HepG2 (cell line): ENCODE measurements around the gene F7. TPM values are rescaled to one million over a fixed set of nuclear protein-coding genes. Genes with fewer than 3 reads are reported as not detected.

ENCODE experiments used
- CENPT ChIP-seq: sonication (generic); formaldehyde crosslinking; IDR thresholded peaks from 2 replicates; pipeline ENCODE4 v1.8.0; 2022; ENCODE audit warnings: low read depth, mild to moderate bottlenecking, moderate library complexity, missing genetic modification reagents
- ESRRA ChIP-seq: sonication (generic); formaldehyde crosslinking; IDR thresholded peaks from 2 replicates; pipeline ENCODE4 v1.5.1; 2020; ENCODE audit warnings: mild to moderate bottlenecking, low read depth, missing genetic modification reagents
- GATAD1 ChIP-seq: IDR thresholded peaks from 2 replicates; pipeline ENCODE4 v1.6.1; 2016; ENCODE audit warnings: missing genetic modification reagents, missing compliant biosample characterization
- KDM1A ChIP-seq: IDR thresholded peaks from 2 replicates; pipeline ENCODE4 v1.6.1; 2016; ENCODE audit warnings: missing compliant biosample characterization
- MAFG ChIP-seq: sonication (generic); formaldehyde crosslinking; IDR thresholded peaks from 2 replicates; pipeline ENCODE4 v1.5.1; 2020; ENCODE audit warnings: mild to moderate bottlenecking, missing genetic modification reagents
- MED1 ChIP-seq: sonication (generic); formaldehyde crosslinking; IDR thresholded peaks from 2 replicates; pipeline ENCODE4 v1.4.0; 2020; ENCODE audit warnings: missing genetic modification reagents
- MTA1 ChIP-seq: sonication (generic); formaldehyde crosslinking; IDR thresholded peaks from 2 replicates; pipeline ENCODE4 v1.4.0; 2020; ENCODE audit warnings: missing genetic modification reagents, mild to moderate bottlenecking, borderline replicate concordance
- NFYB ChIP-seq: sonication (generic); formaldehyde crosslinking; IDR thresholded peaks from 2 replicates; pipeline ENCODE4 v1.4.0; 2020; ENCODE audit warnings: missing genetic modification reagents
- RXRA ChIP-seq: sonication (generic); formaldehyde crosslinking; IDR thresholded peaks from 2 replicates; pipeline ENCODE4 v1.5.1; 2020; ENCODE audit warnings: missing genetic modification reagents
- SMAD3 ChIP-seq: sonication (generic); formaldehyde crosslinking; IDR thresholded peaks from 2 replicates; pipeline ENCODE4 v1.4.0; 2020; ENCODE audit warnings: missing genetic modification reagents
- ZFP1 ChIP-seq: IDR thresholded peaks from 2 replicates; pipeline ENCODE4 v1.6.1; 2016
- ZKSCAN8 ChIP-seq: IDR thresholded peaks from 2 replicates; pipeline ENCODE4 v1.6.1; 2016; ENCODE audit warnings: borderline replicate concordance, missing genetic modification reagents, missing compliant biosample characterization
- ZNF136 ChIP-seq: sonication (generic); formaldehyde crosslinking; IDR thresholded peaks from 2 replicates; pipeline ENCODE4 v1.8.1; 2022; ENCODE audit warnings: low read depth, mild to moderate bottlenecking, moderate library complexity, missing genetic modification reagents
- ZNF329 ChIP-seq: sonication (generic); formaldehyde crosslinking; IDR thresholded peaks from 2 replicates; pipeline ENCODE4 v1.9.0; 2021; ENCODE audit warnings: low read depth, mild to moderate bottlenecking, missing genetic modification reagents
- ZNF766 ChIP-seq: sonication (generic); formaldehyde crosslinking; IDR thresholded peaks from 2 replicates; pipeline ENCODE4 v1.5.0; 2020; ENCODE audit warnings: missing genetic modification reagents, borderline replicate concordance
- ZNF891 ChIP-seq: sonication (generic); formaldehyde crosslinking; IDR thresholded peaks from 2 replicates; pipeline ENCODE4 v1.5.0; 2020; ENCODE audit warnings: mild to moderate bottlenecking, missing genetic modification reagents
- polyA plus RNA-seq, 8 experiments: library from polyadenylated mRNA; depleted of rRNA in 3 of 8; stranded (reverse) in 7 of 8; unstranded in 1 of 8; fragments of >200 nt; fragmentation: Illumina TruSeq in 4 of 8; extraction: Trizol in 4 of 8; gene quantifications; 2 replicates each; pipeline versions ENCODE4 v1.2.1 to v1.2.3, GENCODE V29; 2011 to 2016; ENCODE audit warnings: low read depth in 4 of 8, missing spikeins in 1 of 8, mixed read lengths in 1 of 8; ENCODE audit not compliant: insufficient read depth in 1 of 8
- total RNA-seq, 5 experiments: library from RNA; depleted of rRNA; stranded (reverse); fragments of >200 nt; fragmentation: Illumina TruSeq; extraction: Trizol; gene quantifications; 2 replicates each; pipeline ENCODE4 v1.2.3, GENCODE V29; 2016; ENCODE audit warnings: low read depth in 1 of 5
- TF ChIP-seq, protein P1 (sequence below): sonication (generic); formaldehyde crosslinking; IDR thresholded peaks from 2 replicates; pipeline ENCODE4 v1.4.0; 2020; ENCODE audit warnings: missing genetic modification reagents
- TF ChIP-seq, protein P2 (sequence below): sonication (generic); formaldehyde crosslinking; IDR thresholded peaks from 2 replicates; pipeline ENCODE4 v1.4.0; 2020; ENCODE audit warnings: low read depth, missing genetic modification reagents
- TF ChIP-seq, protein P3 (sequence below): sonication (generic); formaldehyde crosslinking; IDR thresholded peaks from 2 replicates; pipeline ENCODE4 v1.9.0; 2021; ENCODE audit warnings: missing genetic modification reagents, borderline replicate concordance

The F7 gene
- total and polyA plus RNA-seq, 2 of the 13 experiments (the other 11 are each of a cell fraction or from before 2014, with no cell fraction given) = 12.6 to 26.5 TPM

DNA sequence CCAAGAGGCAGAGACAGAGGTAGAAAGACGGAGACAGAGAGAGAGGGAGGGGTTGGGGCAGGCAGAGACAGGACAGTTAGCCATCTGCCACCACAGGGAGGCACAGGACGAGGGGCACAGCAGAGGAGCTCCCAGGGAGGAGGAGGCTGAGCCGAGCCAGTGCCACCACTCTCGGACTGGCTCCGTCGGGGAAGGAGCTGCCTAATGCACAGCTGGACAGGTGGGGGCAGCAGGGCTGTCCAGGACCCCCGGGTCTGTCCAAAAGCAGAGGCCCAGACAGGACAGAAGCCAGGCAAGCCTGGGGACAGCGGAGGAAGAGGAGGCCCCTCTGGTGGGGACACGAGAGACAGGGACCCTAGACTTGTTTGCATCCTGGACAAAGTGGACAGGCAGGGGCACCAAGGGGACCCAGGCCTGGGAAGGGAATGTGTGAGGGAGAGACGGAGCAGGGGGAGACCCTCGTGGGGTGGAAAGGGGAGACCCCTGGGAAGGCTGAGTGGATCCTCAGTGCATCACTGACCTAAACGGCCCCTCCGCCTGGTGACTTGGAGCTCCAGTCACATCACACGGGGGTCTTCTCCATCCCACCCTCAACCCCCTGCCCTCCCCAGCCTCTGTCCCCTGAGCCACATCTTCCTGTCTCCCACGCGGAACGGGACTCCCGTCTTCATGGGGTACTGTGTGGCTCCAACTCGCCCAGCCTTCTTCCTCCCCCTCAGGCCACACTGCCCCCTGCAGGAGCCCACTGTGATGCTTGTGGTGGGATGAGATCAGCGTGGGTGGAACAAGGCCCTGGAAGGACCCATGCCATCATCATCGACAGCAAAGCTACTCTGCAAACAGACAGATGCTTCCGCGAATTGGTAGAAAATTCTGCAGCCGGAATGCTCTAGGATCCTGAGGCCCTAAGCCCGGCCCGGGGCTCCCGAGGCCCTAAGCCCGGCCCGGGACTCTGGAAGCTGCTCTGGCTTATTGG lies 17.9 kb downstream of the F7 start (continued):
- TF ChIP-seq CENPT (CRISPR knock-in tag) (no peak), ZNF891 (CRISPR knock-in tag) (0 out of 2 replicates have a peak, but pooled peaks have one; percentile 65), RXRA (CRISPR knock-in tag) (no peak), MED1 (CRISPR knock-in tag) (peak; percentile 19; the same call in 1 of the 2 replicates), MAFG (CRISPR knock-in tag) (no peak), MTA1 (CRISPR knock-in tag) (no peak), GATAD1 (CRISPR knock-in tag) (no peak), ZKSCAN8 (CRISPR knock-in tag) (no peak), ZNF766 (CRISPR knock-in tag) (no peak), SMAD3 (no peak), ZNF136 (CRISPR knock-in tag) (no peak), ZFP1 (no peak), NFYB (CRISPR knock-in tag) (no peak), KDM1A (CRISPR knock-in tag) (0 out of 2 replicates have a peak, but pooled peaks have one; percentile 49), ESRRA (CRISPR knock-in tag) (no peak), ZNF329 (CRISPR knock-in tag) (no peak)
- TF ChIP-seq, protein P1, sequence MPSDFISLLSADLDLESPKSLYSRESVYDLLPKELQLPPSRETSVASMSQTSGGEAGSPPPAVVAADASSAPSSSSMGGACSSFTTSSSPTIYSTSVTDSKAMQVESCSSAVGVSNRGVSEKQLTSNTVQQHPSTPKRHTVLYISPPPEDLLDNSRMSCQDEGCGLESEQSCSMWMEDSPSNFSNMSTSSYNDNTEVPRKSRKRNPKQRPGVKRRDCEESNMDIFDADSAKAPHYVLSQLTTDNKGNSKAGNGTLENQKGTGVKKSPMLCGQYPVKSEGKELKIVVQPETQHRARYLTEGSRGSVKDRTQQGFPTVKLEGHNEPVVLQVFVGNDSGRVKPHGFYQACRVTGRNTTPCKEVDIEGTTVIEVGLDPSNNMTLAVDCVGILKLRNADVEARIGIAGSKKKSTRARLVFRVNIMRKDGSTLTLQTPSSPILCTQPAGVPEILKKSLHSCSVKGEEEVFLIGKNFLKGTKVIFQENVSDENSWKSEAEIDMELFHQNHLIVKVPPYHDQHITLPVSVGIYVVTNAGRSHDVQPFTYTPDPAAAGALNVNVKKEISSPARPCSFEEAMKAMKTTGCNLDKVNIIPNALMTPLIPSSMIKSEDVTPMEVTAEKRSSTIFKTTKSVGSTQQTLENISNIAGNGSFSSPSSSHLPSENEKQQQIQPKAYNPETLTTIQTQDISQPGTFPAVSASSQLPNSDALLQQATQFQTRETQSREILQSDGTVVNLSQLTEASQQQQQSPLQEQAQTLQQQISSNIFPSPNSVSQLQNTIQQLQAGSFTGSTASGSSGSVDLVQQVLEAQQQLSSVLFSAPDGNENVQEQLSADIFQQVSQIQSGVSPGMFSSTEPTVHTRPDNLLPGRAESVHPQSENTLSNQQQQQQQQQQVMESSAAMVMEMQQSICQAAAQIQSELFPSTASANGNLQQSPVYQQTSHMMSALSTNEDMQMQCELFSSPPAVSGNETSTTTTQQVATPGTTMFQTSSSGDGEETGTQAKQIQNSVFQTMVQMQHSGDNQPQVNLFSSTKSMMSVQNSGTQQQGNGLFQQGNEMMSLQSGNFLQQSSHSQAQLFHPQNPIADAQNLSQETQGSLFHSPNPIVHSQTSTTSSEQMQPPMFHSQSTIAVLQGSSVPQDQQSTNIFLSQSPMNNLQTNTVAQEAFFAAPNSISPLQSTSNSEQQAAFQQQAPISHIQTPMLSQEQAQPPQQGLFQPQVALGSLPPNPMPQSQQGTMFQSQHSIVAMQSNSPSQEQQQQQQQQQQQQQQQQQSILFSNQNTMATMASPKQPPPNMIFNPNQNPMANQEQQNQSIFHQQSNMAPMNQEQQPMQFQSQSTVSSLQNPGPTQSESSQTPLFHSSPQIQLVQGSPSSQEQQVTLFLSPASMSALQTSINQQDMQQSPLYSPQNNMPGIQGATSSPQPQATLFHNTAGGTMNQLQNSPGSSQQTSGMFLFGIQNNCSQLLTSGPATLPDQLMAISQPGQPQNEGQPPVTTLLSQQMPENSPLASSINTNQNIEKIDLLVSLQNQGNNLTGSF (CRISPR knock-in tag) = no peak
- TF ChIP-seq, protein P2, sequence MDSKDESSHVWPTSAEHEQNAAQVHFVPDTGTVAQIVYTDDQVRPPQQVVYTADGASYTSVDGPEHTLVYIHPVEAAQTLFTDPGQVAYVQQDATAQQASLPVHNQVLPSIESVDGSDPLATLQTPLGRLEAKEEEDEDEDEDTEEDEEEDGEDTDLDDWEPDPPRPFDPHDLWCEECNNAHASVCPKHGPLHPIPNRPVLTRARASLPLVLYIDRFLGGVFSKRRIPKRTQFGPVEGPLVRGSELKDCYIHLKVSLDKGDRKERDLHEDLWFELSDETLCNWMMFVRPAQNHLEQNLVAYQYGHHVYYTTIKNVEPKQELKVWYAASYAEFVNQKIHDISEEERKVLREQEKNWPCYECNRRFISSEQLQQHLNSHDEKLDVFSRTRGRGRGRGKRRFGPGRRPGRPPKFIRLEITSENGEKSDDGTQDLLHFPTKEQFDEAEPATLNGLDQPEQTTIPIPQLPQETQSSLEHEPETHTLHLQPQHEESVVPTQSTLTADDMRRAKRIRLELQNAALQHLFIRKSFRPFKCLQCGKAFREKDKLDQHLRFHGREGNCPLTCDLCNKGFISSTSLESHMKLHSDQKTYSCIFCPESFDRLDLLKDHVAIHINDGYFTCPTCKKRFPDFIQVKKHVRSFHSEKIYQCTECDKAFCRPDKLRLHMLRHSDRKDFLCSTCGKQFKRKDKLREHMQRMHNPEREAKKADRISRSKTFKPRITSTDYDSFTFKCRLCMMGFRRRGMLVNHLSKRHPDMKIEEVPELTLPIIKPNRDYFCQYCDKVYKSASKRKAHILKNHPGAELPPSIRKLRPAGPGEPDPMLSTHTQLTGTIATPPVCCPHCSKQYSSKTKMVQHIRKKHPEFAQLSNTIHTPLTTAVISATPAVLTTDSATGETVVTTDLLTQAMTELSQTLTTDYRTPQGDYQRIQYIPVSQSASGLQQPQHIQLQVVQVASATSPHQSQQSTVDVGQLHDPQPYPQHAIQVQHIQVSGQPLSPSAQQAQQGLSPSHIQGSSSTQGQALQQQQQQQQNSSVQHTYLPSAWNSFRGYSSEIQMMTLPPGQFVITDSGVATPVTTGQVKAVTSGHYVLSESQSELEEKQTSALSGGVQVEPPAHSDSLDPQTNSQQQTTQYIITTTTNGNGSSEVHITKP (CRISPR knock-in tag) = no peak
- TF ChIP-seq, protein P3, sequence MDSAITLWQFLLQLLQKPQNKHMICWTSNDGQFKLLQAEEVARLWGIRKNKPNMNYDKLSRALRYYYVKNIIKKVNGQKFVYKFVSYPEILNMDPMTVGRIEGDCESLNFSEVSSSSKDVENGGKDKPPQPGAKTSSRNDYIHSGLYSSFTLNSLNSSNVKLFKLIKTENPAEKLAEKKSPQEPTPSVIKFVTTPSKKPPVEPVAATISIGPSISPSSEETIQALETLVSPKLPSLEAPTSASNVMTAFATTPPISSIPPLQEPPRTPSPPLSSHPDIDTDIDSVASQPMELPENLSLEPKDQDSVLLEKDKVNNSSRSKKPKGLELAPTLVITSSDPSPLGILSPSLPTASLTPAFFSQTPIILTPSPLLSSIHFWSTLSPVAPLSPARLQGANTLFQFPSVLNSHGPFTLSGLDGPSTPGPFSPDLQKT (CRISPR knock-in tag) = no peak
